ENCODE measurements around the gene DZIP3.

GRCh38 chr3:108605028-108605427 lies 15.5 kb downstream of the DZIP3 start:
- no peak for TF ChIP-seq CTCF (conservative IDR thresholded peaks at IDR 0.05; ENCODE audit: low read length)
- no peak for TF ChIP-seq EZH2phosphoT487 (IDR thresholded peaks at IDR 0.05; ENCODE audit: borderline replicate concordance, low read depth, low read length)
